Measurements from ENCODE around the gene XPO5.

XPO5 gene

GRCh38 chr6:43523284-43523683 lies 52.6 kb downstream of the XPO5 start:
- DNase-seq (ENCODE audit: low read depth, low spot score) = no peak

GRCh38 chr6:43522547-43523261 lies 53.1 kb downstream of the XPO5 start:
- H3K4me3 ChIP-seq (ENCODE audit: low read length) = no peak overlapping the region
- no peak for DNase-seq (ENCODE audit: low read depth, low spot score)

More at GRCh38 chr6:43523284-43523683, 52.6 kb downstream of the XPO5 start:
- no peak overlapping the region for H3K4me3 ChIP-seq (ENCODE audit: low read length)

- no peak for DNase-seq (ENCODE audit: low read depth, low spot score)
- H3K4me3 ChIP-seq (ENCODE audit: low read length) = no peak overlapping the region
These were observed 54.0 kb downstream of the XPO5 start for GRCh38 chr6:43521836-43522235.

- no peak for DNase-seq (ENCODE audit: low read depth, low spot score)
- no peak overlapping the region for H3K4me3 ChIP-seq (ENCODE audit: low read length)
These were observed 55.7 kb downstream of the XPO5 start for GRCh38 chr6:43520097-43520496.

GRCh38 chr6:43517505-43518357 lies 58.1 kb downstream of the XPO5 start:
- DNase-seq (ENCODE audit: low read depth, low spot score) = no peak
- H3K4me3 ChIP-seq (ENCODE audit: low read length) = peak overlapping the region; percentile 100

GRCh38 chr6:43516697-43517504 lies 58.9 kb downstream of the XPO5 start, which contains the start of the genes POLR1C and YIPF3:
TSS of gene POLR1C (plus strand) at chr6:43517089. CDS start at chr6:43517110, 21 bp downstream.
TSS of gene YIPF3 (minus strand) at chr6:43516926. CDS start at chr6:43516807, 119 bp downstream.
- peak; percentile 96 for DNase-seq (ENCODE audit: low read depth, low spot score)
- peak within 1 kb of the TSS; percentile 100 for H3K4me3 ChIP-seq (ENCODE audit: low read length)

GRCh38 chr6:43516367-43516696 lies 59.5 kb downstream of the XPO5 start:
- H3K4me3 ChIP-seq (ENCODE audit: low read length) = peak overlapping the region; percentile 100
- DNase-seq (ENCODE audit: low read depth, low spot score) = no peak

GRCh38 chr6:43515808-43516207 lies 60.0 kb downstream of the XPO5 start:
- DNase-seq (ENCODE audit: low read depth, low spot score) = no peak
- peak overlapping the region; percentile 100 for H3K4me3 ChIP-seq (ENCODE audit: low read length)

GRCh38 chr6:43511824-43512415 lies 63.9 kb downstream of the XPO5 start:
- DNase-seq (ENCODE audit: low read depth, low spot score) = no peak
- no peak overlapping the region for H3K4me3 ChIP-seq (ENCODE audit: low read length)

- H3K4me3 ChIP-seq (ENCODE audit: low read length) = no peak overlapping the region
- no peak for DNase-seq (ENCODE audit: low read depth, low spot score)
These were observed 65.0 kb downstream of the XPO5 start for GRCh38 chr6:43510827-43511163.

- no peak for DNase-seq (ENCODE audit: low read depth, low spot score)
- H3K4me3 ChIP-seq (ENCODE audit: low read length) = no peak within 1 kb of the TSS
These were observed 65.6 kb downstream of the XPO5 start, which contains the start of gene LRRC73 for GRCh38 chr6:43509984-43510826. TSS of gene LRRC73 (minus strand) at chr6:43510346. CDS start at chr6:43509785, 561 bp downstream.

- no peak for DNase-seq (ENCODE audit: low read depth, low spot score)
- no peak overlapping the region for H3K4me3 ChIP-seq (ENCODE audit: low read length)
These were observed 66.5 kb downstream of the XPO5 start for GRCh38 chr6:43509142-43509983.

- no peak for DNase-seq (ENCODE audit: low read depth, low spot score)
- no peak overlapping the region for H3K4me3 ChIP-seq (ENCODE audit: low read length)
These were observed 67.2 kb downstream of the XPO5 start for GRCh38 chr6:43508481-43509141.

- peak; percentile 73 for DNase-seq (ENCODE audit: low read depth, low spot score)
- H3K4me3 ChIP-seq (ENCODE audit: low read length) = no peak overlapping the region
These were observed 69.0 kb downstream of the XPO5 start for GRCh38 chr6:43506667-43507471.

GRCh38 chr6:43506171-43506570 lies 69.7 kb downstream of the XPO5 start:
- no peak overlapping the region for H3K4me3 ChIP-seq (ENCODE audit: low read length)
- DNase-seq (ENCODE audit: low read depth, low spot score) = no peak

GRCh38 chr6:43505718-43506117 lies 70.1 kb downstream of the XPO5 start:
- DNase-seq (ENCODE audit: low read depth, low spot score) = no peak

More at GRCh38 chr6:43505718-43506117, 70.1 kb downstream of the XPO5 start:
- H3K4me3 ChIP-seq (ENCODE audit: low read length) = no peak overlapping the region
